ACC112 (cell line): ENCODE data around the gene CYP46A1.
A peak's percentile ranks its signal among the peaks of the same experiment; 100 is the strongest.

Experiments used
- H2AFZ ChIP-seq: fragments of 200-600 bp; sonication (generic); one replicate; pipeline ENCODE4 v1.6.0; 2017; ENCODE audit warnings: antibody characterized with exemption, low read length; ENCODE audit not compliant: unreplicated experiment
- H3K27ac ChIP-seq: fragments of 200-600 bp; sonication (generic); 2 replicates; pipeline ENCODE4 v1.5.1; 2014; ENCODE audit warnings: low read depth, mild to moderate bottlenecking, antibody characterized with exemption, low read length, moderate library complexity
- H3K27me3 ChIP-seq: fragments of 200-600 bp; sonication (generic); 2 replicates; pipeline ENCODE4 v1.6.1; 2014; ENCODE audit warnings: mild to moderate bottlenecking, antibody characterized with exemption, low read length, moderate library complexity, mixed read lengths; ENCODE audit not compliant: insufficient read depth
- H3K36me3 ChIP-seq: fragments of 200-600 bp; sonication (generic); 2 replicates; pipeline ENCODE4 v1.6.1; 2016; ENCODE audit warnings: mild to moderate bottlenecking, antibody characterized with exemption, low read length, moderate library complexity, mixed read lengths; ENCODE audit not compliant: insufficient read depth
- H3K4me1 ChIP-seq: fragments of 200-600 bp; sonication (generic); one replicate; pipeline ENCODE4 v1.6.1; 2016; ENCODE audit warnings: low read length, mixed read lengths; ENCODE audit not compliant: insufficient read depth, unreplicated experiment, control insufficient read depth
- H3K4me3 ChIP-seq: fragments of 200-600 bp; sonication (generic); 2 replicates; pipeline ENCODE4 v1.5.1; 2014; ENCODE audit warnings: mild to moderate bottlenecking, low read depth, low read length
- H3K79me2 ChIP-seq: fragments of 200-600 bp; sonication (generic); one replicate; pipeline ENCODE4 v1.6.0; 2016; ENCODE audit warnings: low read length; ENCODE audit not compliant: control insufficient read depth, unreplicated experiment, insufficient read depth

The CYP46A1 gene

DNA sequence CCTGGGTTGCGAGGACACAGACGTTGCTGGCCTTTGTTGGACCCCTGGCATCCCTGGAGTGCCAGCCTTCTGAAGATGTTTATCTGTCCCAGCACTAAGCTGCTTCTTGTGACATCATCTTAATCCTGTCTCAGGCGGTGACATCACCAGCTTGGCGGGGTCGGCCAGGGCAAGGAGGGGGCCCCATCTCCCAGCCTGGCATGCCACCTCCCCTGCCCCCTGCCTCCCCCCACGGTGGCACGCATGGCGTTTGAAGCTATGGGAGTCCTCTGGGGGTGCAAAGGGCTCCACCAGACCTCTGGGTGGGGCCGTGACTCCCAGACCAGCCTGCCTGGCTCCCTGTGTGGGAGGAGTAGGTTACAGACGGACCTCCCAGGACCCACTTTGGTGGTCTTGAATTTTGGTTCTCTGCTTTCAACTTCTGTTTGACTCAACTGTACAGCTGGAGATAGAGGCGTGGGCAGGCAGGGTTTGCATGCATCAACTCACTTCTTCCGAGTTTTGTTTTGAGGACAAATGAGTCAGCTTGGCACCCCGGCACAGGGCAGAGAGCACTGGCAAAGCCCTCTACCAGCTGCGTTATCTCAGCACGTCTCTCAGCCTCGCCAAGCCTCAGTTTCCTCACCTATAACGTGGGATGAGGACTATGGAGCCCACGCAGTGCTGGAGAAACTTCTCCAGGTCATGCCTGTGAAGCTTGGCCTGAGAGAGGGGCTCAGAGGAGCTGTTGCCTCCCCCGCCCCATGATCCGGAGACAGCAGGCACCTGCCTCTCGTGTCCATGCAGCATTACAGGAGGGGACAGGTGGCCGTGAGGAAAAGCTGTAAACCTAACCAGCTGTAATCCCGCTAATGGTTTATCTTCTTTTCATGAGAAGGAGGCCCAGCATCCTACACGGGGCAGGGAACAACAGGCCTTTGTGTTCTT lies 70.3 kb downstream of the CYP46A1 start:
- Histone ChIP-seq H3K4me3 (peak overlapping the region; percentile 35), H3K4me1 (peaks cover 71% of the 10 kb centered on the region), H3K36me3 (no peaks in the 10 kb centered on the region), H3K79me2 (no peaks in the 10 kb centered on the region), H2AFZ (no peak overlapping the region), H3K27me3 (no peaks in the 10 kb centered on the region), H3K27ac (peak overlapping the region; percentile 88)

DNA sequence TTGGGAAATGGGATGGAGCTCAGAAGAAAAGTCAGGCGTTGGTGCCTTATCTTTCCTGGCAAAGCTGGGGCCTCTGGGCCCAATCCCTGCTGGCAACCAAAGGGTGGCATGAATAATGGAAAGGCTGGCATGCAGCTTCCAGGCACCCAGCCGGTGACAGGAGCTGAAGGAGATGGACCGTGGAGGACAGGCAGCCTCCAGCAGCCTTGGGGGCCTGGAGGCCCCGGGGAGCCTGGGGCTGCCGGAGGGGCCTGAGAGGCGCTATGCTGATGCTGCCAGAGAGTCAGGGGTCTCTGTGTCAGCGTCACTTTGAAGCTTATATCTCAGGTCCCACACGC lies 70.9 kb downstream of the CYP46A1 start:
- Histone ChIP-seq H3K27me3 (no peaks in the 10 kb centered on the region), H3K27ac (peak overlapping the region; percentile 88), H2AFZ (no peak overlapping the region), H3K36me3 (no peaks in the 10 kb centered on the region), H3K4me1 (peaks cover 71% of the 10 kb centered on the region), H3K4me3 (no peak overlapping the region), H3K79me2 (no peaks in the 10 kb centered on the region)

DNA sequence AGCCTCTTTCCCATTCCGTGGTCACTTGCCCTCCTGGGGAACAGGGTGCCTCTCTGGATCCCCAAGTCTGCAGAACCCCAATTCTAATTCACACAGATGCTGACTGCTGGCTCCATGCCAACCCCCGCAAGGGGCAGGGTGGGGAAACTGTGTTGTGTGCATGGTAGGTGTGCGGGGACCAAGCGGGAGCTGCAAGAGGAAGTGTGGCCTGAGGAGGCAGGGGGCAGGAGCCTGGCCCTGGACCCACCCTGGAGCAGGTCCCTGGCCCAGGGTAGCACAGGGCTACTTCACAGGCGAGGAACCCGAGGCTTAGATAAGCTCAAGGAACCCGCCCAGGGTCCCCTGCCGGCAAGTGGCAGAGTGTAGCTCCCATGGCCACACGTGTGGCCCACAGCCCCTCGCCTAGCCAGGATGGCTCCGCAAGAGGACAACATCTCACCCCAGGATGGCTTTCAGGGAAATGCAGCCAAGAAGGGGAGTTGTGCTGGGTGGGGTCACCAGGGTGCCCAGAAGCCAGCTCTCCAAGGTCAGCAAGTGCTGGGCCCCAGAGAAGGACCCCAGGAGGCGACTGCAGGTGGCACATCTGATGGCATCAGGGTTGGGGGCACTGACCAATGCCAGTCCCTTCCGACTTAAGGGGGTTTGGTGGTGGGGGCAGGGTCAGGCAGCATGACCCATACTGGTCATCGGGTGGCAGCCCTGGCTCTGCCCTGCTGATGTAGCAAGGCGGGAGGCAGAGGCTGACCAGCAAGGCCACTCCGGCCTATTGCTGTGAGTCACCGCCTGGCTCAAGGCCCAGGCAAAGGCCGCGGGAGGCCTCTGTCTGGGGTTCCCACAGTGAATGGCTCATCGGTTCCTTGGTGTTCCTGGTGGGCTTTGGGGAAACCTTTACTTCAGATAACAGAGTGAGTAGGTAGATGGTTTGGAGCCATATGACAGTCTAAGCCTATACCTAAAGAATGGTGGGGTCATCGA lies 71.8 kb downstream of the CYP46A1 start:
- Histone ChIP-seq H3K27me3 (no peaks in the 10 kb centered on the region), H2AFZ (no peak overlapping the region), H3K79me2 (no peaks in the 10 kb centered on the region), H3K27ac (peak overlapping the region; percentile 88), H3K4me3 (0 out of 2 replicates have a peak overlapping the region, but pooled peaks have one; percentile 17), H3K36me3 (no peaks in the 10 kb centered on the region), H3K4me1 (peaks cover 71% of the 10 kb centered on the region)

DNA sequence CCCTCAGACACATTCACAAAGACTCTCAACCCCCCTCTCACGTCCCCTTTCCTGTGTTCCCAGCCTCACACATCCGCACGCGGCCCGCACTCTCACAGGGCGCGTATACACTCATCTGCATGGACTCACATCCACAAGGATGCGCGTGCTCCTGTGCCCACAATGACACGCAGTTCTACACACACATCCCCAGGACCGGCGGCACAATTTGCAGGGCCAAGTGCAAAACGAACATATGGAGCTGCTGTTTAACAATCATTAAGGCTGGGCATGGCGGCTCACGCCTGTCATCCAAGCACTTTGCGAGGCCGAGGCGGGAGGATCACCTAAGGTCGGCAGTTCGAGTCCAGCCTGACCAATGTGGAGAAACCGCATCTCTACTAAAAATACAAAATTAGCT lies 72.7 kb downstream of the CYP46A1 start:
- peak overlapping the region; percentile 17; the same call in 1 of the 2 replicates for H3K4me3 ChIP-seq
- H2AFZ ChIP-seq, result no peak overlapping the region
- no peaks in the 10 kb centered on the region for H3K27me3 ChIP-seq
- peak overlapping the region; percentile 88 for H3K27ac ChIP-seq
- H3K79me2 ChIP-seq, result no peaks in the 10 kb centered on the region
- H3K36me3 ChIP-seq, result no peaks in the 10 kb centered on the region
- peaks cover 69% of the 10 kb centered on the region for H3K4me1 ChIP-seq

DNA sequence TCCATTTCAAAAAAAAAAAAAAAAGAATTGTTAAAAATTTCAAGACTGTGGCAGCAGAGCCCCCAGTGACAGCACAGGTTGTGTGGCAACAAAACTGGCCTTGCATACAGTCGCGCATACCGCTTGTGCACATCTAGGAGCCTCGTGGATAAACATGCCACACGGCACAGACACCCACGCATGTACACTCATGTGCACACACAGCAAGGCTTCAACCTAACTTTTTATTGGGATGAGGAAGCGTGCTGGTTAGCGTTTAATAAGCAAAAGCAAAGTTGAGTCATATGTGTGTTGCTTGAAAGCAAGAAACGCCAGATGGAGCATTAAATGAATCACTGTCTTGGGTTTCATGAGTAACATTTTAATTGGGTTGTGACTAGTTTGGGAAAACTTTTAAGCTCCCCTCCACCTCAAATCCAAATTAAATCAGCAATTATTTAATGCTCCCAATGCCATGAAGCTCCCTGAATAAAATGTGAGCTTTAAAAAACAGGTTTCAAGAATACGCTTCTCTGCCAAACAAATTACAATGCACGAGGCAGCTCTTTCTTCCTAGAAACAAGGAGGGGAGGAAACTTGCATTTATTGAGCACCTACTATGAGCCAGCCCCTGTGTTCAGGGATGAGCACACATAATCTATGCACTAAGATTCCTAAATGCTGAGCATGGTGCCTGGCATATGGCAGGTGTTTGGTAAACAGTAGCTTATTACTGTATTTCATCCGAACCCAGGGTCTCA lies 73.4 kb downstream of the CYP46A1 start:
- Histone ChIP-seq H3K27me3 (no peaks in the 10 kb centered on the region), H2AFZ (no peak overlapping the region), H3K79me2 (no peaks in the 10 kb centered on the region), H3K36me3 (no peaks in the 10 kb centered on the region), H3K27ac (peak overlapping the region; percentile 88), H3K4me1 (peaks cover 62% of the 10 kb centered on the region), H3K4me3 (no peak overlapping the region)

DNA sequence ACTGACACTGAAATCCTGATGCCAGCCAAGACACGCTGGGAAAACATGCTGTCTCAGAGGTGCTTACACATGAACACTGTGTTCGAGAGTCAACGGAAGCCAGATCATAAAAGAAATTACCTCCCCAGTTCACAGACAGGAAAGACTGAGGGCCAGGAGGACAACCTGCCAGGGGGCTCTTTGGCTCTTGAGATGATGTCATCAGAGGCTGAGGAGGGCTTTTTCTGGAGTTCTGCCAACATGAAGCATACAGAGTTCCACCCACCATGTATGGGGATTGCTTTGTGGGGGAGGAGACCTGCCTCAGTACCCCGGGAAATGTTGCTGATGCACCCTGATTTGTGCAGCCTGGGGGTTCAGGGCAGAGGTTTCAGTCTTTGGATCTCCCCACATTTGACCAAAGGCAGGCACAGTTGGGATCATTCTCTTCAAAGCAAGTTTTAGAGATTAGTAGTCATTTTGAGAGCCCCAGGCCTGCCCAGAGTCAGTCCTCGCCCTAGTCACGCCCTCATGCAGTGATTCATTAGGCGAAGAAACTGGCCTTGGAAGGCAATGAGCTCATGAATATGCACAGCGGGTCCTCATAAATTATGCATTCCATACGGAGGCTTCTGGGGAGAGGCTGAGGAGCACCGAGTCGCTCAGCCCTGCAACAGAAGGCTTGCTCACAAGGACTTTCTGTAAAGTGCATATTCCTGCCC lies 74.2 kb downstream of the CYP46A1 start:
- Histone ChIP-seq H3K4me1 (peaks cover 55% of the 10 kb centered on the region), H3K27me3 (no peaks in the 10 kb centered on the region), H2AFZ (no peak overlapping the region), H3K36me3 (no peaks in the 10 kb centered on the region), H3K4me3 (no peak overlapping the region), H3K27ac (peak overlapping the region; percentile 88), H3K79me2 (no peaks in the 10 kb centered on the region)

DNA sequence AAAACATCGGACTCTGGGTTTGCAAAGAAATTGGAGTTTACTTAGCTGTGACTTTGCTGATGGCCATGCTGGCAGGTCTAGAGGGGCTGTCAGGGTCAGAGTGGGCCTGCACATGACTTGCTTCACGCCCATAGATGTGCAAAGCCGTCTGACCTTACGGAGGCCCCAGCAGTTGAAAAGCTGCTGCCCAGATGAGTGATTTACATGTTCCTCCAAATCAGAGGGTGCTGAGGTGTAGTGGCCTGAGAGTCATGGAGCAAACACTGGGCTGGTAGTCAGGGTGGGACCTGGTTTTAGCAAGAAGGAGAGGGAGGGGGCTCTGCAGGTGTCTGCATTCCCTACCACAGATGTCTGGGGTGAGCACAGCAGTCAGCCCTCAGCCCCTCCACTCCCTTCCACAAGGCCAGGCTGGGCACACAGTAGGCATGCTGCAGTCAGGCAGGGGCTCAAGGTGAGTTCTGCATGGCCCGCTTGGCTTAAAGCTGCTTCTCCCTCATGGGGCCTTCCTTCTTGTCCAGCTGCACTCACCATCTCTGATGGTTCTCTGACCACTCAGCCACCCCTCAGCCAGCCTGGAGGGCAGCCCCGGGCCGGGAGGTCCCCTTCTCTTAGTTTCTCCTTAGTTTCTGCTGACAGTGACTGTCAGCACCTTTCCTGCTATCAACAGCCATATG lies 74.9 kb downstream of the CYP46A1 start:
- Histone ChIP-seq H3K79me2 (no peaks in the 10 kb centered on the region), H3K27ac (no peak overlapping the region), H3K4me1 (peaks cover 48% of the 10 kb centered on the region)

DNA sequence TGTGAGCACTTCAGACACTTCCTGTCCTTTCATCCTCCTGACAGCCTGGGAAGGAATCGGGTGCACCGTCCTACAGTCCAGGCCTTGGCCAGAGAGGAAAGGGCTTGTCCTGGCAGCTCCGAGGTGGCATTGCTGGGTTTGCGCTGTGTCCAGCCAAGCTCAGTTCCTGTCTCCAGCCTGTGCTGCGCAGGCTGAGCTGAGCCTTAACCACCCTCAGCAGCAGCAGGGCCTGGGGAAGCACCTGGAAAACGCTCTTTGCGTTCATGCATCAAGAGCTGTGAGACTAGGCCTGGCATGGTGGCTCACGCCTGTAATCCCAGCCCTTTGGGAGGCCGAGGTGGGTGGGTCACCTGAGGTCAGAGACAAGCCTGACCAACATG lies 75.4 kb downstream of the CYP46A1 start:
- H2AFZ ChIP-seq, result no peak overlapping the region
- peaks cover 43% of the 10 kb centered on the region for H3K4me1 ChIP-seq
- H3K4me3 ChIP-seq, result no peak overlapping the region

More for the DNA sequence above, 74.9 kb downstream of the CYP46A1 start:
- H3K36me3 ChIP-seq, result no peaks in the 10 kb centered on the region
- H3K4me3 ChIP-seq, result no peak overlapping the region
- no peak overlapping the region for H2AFZ ChIP-seq
- H3K27me3 ChIP-seq, result no peaks in the 10 kb centered on the region

DNA sequence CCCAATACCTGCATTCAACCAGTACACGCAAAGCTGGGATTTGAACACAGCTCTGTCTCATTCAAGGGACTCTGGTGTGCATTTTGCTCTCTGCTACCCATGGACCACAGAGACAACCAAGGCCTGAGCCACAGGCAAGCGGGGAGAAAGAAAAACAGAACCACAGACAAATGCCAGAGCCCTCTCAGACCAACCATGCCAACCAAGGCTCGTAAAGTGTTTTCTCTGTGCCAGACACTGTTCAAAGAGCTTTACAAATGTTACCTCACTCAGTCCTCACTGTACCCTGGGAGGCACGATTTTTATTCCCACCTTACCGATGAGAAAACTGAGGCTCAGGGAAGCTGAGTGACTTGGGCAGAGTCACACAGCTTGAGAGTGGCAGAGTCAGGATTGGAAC lies 76.7 kb downstream of the CYP46A1 start:
- H3K79me2 ChIP-seq, result no peaks in the 10 kb centered on the region
- no peak overlapping the region for H2AFZ ChIP-seq
- no peaks in the 10 kb centered on the region for H3K36me3 ChIP-seq
- peaks cover 30% of the 10 kb centered on the region for H3K4me1 ChIP-seq
- no peak overlapping the region for H3K27ac ChIP-seq
- no peaks in the 10 kb centered on the region for H3K27me3 ChIP-seq
- no peak overlapping the region for H3K4me3 ChIP-seq

More for the DNA sequence above, 75.4 kb downstream of the CYP46A1 start:
- Histone ChIP-seq H3K27me3 (no peaks in the 10 kb centered on the region), H3K79me2 (no peaks in the 10 kb centered on the region), H3K36me3 (no peaks in the 10 kb centered on the region), H3K27ac (no peak overlapping the region)
